Adrenal gland (tissue), 5 donors: ENCODE measurements around the gene ERVK3-1.

Source experiments
- CTCF ChIP-seq, 6 experiments: fragments of 450-650 bp in 4 of 6; fragments of 200-600 bp in 2 of 6; sonication (generic) in 1 of 6; IDR thresholded peaks; 1 replicate in 5 of 6; 2 replicates in 1 of 6; pipeline versions ENCODE4 v1.5.1 to v1.8.0; 2016 to 2021; ENCODE audit warnings: antibody characterized with exemption in 6 of 6, mild to moderate bottlenecking in 2 of 6, moderate library complexity in 1 of 6
- POLR2A ChIP-seq, 2 donors: fragments of 450-650 bp; IDR thresholded peaks; one replicate each; pipeline ENCODE4 v1.6.1; 2017; ENCODE audit warnings: antibody characterized with exemption in 2 of 2, mild to moderate bottlenecking in 2 of 2, moderate library complexity in 1 of 2
- donor health status: DM: no; HTN: no; CAD: no.

DNA sequence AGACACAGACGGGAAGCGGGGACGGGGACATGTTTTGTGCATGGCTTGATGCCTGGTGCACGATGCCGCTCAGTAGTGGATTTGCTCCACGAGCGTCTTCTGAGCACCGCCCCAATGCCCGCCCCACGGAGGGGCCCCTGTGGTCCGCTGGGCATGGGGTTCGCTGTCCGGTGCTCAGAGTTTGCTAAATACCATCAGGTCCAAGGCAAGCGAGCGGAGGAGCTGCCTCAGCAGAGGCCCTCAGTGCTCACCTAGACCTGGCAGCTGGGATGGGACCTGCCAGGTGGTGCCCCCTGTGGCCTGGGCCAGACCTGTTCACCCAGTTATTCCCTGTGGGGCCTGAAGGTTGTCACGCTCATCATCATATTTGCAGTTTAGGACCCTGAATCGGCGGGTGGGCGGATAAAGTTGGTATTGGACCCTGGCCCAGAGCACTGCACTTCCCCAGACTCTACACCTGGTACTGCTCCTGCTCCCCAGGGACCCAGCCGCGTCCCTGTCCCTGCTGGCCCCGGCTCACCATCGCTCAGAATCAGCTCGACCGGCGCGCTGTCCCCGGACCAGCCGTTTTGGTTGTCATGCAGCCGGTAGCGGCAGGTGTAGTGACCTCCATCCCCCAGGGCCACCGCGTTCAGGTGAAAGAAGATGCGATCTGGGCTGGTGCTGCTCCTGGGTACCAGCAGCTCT lies 45.8 kb downstream of the ERVK3-1 start:
- TF ChIP-seq CTCF (IDR thresholded peaks at IDR 0.05) (no peak), POLR2A (IDR thresholded peaks at IDR 0.05) (no peak)
